CD4-positive, alpha-beta T cell treated with Interleukin-15 for 1 hour (primary cell): ENCODE data around the gene KLF18.
"Not testable (repeated sequence)": the region's sequence is repeated elsewhere in the genome, so short reads cannot be mapped to it uniquely, and the experiment has no call there.

Experiments
- DNase-seq: peaks from one replicate; pipeline ENCODE4 v3.0.0-alpha.2; 2020

KLF18 gene

GRCh38 chr1:44141531-44141930 lies at the start of gene KLF18:
Gene KLF18, minus strand, starts transcription at chr1:44141631. Its CDS starts 0 bp downstream, at chr1:44141631.
- DNase-seq, result no peak

DNA sequence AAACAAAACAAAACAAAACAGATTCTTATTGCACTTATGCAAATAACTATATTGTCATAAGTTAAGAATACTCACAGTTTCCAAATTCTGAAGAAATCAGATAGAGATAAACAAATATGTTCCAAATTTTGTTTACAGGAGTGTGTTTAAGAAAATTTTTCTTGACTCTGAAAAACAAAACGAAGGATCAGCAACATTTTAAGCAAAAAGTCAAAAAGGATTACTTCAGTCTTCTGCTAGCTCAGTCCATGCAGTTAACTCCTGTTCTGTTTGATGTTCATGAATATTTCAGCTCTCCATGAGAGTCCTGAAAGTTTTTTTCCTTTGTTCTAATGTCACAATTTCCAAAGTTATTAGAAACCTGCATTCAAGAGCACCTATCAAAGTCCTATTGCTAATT lies 33.2 kb upstream of the KLF18 start:
- DNase-seq, result no peak

- DNase-seq, result no peak
Observed at GRCh38 chr1:44170281-44170823, 28.9 kb upstream of the KLF18 start.

DNA sequence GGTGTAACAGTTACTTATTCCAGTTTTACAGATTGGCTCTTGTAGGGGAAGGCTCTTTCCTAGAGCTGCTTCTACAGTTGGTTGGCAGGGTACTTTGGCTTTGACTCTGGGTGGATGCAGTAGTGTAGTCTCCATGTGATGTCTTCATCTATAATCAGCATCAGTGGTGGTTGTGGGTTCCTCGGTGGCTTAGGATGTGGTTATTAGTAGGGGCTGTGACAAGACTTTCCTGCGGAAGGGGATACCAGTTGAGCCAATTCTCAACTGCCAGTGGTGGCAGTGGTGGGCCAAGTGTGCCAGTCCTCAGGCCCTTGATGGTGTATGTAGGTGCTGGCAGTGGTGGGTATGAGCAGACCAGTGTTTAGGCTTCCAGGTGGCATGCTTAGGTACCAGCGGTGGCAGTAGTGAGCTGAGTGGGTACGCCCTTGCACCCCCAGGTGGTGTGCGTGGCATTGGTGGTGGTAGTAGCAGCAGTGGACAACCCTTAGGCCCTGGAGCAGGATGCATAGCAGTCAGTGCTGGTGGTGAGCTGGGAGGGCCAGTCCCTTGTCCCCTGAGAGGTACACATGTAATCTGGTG lies 27.2 kb upstream of the KLF18 start:
- no peak for DNase-seq

- DNase-seq, result no peak
Observed at GRCh38 chr1:44161546-44161945, 20.1 kb upstream of the KLF18 start.

GRCh38 chr1:44158871-44159270 lies 17.4 kb upstream of the KLF18 start:
- no peak for DNase-seq

DNA sequence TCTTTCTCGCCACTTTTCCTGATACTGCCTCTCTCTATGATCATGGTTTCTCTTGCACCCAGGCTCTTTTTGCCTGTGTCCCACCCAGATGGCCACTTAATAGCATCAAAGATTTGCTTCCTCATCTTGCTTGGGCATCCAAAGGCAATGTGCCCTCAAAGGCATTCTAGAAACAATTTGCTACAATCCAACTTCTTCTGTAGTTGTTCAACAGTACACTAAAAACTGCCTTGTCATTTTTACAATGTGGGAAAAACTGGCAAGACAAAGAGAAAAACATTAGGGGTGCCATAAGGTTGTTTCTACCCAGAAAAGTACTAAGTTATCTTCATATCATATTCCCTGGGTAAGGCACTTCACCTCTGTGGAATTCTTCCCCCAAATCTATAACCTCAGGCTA lies 16.5 kb upstream of the KLF18 start:
- DNase-seq, result no peak

DNA sequence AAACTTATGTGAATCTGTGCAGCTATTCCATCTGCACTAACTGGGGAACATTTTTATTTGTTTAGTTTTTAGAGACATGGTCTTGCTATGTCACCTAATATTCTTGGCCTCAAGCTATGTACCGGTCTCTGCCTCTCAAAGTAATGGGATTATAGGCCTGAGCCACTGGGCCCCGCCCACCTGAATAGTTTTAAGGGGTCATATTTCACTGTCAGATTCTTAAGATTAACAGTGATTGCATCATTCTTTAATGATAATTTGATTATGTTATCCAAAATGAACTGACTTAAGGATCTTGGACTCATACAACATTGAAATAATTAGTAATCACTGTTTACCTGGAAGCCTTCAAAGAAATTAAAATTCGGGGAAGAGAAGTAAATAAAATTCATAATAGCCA lies 12.6 kb upstream of the KLF18 start:
- DNase-seq, result no peak

- no peak for DNase-seq
Observed at GRCh38 chr1:44152692-44153091, 11.3 kb upstream of the KLF18 start.

DNA sequence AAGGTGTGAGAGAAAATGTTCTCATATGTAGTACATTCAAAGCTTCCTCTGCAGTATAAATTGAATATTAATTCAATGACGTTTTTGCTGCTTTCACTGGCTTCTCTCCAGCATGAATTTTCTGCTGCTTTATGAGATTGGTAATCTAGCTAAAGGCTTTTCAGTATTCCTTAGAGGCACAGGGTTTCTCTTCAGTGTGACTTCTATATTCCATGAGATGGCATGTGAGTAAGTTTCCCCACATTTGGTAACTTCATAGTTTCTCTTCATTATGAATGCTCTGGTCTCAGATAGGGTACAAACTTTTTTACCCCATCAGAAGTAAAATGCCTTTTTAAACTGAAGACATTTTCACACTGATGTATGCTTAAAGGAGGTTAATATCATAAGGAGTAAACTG lies 10.4 kb upstream of the KLF18 start:
- DNase-seq, result no peak

DNA sequence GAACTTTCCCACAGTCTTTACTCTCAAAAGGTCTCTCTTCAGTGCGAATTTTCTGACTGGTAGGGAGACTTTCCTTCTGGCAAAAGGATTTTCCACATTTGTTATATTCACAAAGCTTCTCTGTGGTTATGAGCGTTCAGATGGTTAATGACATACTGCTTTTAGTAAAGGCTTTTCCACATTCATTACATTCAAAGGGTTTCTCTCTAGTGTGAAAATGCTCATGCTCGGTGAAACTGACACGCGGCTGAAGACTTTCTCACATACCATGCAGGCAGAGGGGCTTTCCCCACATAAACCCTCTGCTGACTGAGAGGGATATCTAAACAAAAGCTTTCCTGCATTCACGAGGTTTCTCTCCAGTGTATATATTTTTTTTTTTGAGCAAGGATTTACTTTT lies 9.9 kb upstream of the KLF18 start:
- no peak for DNase-seq

GRCh38 chr1:44147582-44147981 lies 6.2 kb upstream of the KLF18 start:
- DNase-seq, result no peak

DNA sequence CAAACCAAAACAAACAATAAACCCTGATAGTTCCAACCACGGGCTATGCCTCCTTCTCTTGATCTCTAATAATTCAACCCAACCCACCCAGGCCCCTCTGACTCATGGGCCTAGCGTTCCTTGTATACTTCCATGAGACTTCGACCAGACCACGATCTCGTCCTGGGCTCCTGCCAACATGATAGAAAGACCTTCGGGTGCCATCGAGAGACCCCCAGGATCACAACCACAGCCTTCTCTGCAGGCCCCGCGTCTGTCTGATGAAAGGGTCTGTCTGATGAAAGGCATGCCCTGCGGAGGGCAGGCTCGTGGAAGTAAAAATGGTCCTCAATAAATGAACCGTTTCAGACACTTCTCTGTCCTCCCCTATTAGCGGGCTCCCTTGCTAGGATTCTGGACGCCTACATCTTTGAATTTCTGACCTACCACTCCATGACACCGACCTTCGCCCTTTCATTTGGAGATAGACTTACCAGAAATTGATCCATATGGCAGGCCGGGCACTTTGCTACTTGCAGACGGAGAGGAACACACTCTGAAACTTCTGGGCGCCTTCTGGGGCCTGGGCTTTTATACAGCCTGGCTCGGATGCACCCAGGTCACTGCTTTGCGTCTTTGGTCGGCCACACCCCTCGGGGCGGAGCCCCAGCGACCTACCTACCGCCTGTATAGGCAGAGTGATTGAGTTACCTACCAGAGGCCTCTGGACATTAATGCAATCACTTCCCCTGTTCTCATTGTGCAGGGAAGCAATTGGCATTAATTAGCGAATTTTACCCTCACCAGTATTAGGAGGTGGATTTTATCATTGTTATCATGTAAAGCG lies 5.3 kb upstream of the KLF18 start:
- no peak for DNase-seq

DNA sequence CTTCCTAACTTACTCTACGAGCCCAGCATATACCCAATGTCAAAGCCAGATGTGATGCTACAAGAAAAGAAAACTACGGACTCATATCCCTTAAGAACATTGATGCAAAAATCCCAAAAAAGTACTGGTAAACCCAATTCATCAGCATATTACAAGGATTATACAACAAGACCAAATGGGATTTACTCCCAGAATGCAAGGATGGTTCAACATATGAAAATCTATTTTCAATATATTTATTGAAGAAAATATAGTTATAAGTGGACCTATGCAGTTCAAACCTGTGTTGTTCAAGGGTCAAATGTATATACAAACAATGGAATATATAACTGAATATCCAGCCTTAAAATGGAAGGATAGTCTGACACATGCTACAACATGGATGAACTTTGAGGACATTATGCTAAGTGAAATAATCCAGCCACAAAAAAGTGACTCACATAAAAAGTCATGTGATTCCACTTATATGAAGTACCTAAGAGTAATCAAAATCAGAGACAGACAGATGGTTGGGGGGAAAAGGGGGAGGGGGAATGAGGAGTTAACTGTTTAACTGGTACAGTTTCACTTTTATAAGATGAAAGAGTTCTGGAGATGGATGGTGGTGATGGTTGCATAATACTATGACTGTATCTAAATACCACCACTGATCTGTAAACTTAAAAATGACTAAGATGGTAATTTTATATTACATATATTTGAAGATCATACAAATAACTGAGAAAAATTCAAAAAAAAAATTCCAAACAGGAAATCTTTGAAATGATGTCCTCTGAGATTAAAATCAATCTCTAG lies 3.7 kb upstream of the KLF18 start:
- DNase-seq, result no peak

DNA sequence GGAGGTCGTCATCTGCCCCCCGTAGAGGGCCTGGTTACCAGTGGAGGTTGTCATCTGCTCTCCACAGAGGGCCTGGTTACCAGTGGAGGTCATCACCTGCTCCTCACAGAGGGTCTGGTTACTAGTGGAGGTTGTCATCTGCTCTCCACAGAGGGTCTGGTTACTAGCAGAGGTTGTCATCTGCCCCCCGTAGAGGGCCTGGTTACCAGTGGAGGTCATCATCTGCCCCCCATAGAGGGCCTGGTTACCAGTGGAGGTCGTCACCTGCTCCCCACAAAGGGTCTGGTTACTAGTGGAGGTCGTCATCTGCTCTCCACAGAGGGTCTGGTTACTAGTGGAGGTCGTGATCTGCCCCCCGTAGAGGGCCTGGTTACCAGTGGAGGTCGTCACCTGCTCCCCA lies 1.9 kb downstream of the KLF18 start:
- DNase-seq, result not testable (repeated sequence)

DNA sequence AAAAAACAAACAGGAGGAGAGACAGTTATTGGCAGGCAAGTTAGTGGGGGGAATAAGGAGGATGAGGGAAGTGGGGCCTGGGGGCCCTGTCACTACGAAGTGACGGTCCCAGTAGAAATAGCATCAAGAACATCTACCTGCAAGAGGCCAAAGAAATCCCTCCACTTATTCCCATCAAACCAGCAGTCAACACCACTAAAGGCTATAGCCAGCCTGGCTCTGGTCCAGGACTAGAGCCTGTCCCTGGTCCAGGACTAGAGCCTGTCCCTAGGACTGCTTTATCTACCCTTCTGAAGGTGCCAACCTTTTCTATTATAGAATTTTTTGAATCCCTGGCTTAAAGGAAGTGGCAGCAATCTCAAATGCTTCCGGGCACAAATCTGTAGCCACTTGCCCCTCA lies 3.2 kb downstream of the KLF18 start:
- DNase-seq, result no peak

- DNase-seq, result no peak
Observed at GRCh38 chr1:44135886-44136285, 5.5 kb downstream of the KLF18 start.

GRCh38 chr1:44134071-44134920 lies 7.1 kb downstream of the KLF18 start:
- no peak for DNase-seq

- no peak for DNase-seq
Observed at GRCh38 chr1:44131411-44131810, 10.0 kb downstream of the KLF18 start.

DNA sequence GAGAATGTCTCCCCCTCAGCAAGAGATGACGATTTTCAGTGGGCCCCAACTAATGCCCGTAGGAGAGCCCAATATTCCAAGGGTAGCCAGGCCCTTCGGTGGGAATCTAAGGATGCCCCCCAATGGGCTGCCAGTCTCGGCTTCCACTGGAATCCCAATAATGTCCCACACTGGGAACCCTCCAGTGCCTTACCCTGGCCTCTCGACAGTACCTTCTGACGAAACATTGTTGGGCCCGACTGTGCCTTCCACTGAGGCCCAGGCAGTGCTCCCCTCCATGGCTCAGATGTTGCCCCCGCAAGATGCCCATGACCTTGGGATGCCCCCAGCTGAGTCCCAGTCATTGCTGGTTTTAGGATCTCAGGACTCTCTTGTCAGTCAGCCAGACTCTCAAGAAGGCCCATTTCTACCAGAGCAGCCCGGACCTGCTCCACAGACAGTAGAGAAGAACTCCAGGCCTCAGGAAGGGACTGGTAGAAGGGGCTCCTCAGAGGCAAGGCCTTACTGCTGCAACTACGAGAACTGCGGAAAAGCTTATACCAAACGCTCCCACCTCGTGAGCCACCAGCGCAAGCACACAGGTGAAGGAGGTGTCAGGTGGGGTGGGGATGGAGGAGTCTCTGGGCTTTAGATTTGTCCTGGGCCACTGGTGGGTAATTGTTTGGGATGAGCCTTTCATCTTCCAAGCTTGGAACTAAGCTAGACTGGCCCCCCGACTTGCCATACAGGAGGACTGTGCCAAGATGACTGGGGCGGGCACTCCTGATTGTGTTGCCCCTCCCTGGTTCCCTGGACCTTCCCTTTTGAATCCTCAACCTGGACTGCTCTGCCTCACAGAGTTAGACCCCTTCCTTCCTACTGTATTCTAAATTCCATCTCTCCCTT lies 11.6 kb downstream of the KLF18 start:
- no peak for DNase-seq

DNA sequence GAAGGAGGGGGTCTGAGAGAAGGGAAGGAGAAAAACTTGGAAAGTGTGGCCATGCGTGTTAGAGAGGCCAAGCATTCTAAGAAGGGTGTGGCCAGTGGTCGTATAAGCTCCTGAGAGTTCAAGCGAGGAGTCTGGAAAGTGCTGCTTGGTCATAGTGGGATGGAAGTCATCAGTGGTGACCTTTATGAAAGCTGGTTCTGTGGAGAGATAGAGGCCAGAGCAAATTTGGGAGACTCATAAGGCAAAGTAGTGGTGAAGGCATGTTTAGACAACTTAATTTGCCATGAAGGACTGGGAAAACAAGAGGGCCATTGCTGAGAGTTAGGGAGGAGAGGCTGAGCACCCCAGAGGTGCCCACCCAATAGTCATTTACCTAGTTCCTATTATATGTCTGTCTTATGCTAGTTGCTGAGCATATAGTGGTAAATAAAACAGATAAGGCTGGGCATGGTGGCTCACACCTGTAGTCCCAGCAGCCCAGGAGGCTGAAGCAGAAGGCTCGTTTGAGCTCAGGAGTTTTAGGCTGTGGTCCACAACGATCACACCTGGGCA lies 21.0 kb downstream of the KLF18 start:
- no peak for DNase-seq
